ENCODE results near the gene CGN. TPM values are rescaled to one million over a fixed set of nuclear protein-coding genes. Genes with fewer than 3 reads are reported as not detected.

CGN gene
- total RNA-seq, 1 experiment from 2014 or later, result 30.9 TPM

GRCh38 chr1:151563376-151563775 is 52.2 kb downstream of the CGN start:
- no peaks in the 10 kb centered on the region for H3K4me1 ChIP-seq (ENCODE audit: insufficient read depth, low read length)
- H2BK120ac ChIP-seq (ENCODE audit: low read depth, low read length, poor library complexity, severe bottlenecking), result no peak overlapping the region
- H3K23ac ChIP-seq (ENCODE audit: insufficient read length, low read depth, low read length), result no peak overlapping the region
- H2BK15ac ChIP-seq (ENCODE audit: low read depth, low read length), result no peak overlapping the region
- Mint-ChIP-seq H3K4me1 (peaks cover 7 to 10% of the 10 kb centered on the region in 2 experiments; a peak in 3 of 4 replicates), H3K36me3 (ENCODE audit: insufficient read depth in 1 of 3, low read depth in 3 of 3) (peaks cover 2 to 16% (median 10%) of the 10 kb centered on the region in 3 experiments; a peak in 6 of 7 replicates), H3K27ac (no peak overlapping the region), H3K4me3 (no peak overlapping the region), H3K9me3 (no peaks in the 10 kb centered on the region), H3K27me3 (ENCODE audit: low read depth) (no peaks in the 10 kb centered on the region)
- no peak overlapping the region for H3K56ac ChIP-seq (ENCODE audit: insufficient read length, low read depth, low read length)
- H3K4me2 ChIP-seq (ENCODE audit: insufficient read depth, insufficient read length, low read length), result no peak overlapping the region
- no peak overlapping the region for H2AFZ ChIP-seq (ENCODE audit: low read length)
- H3K14ac ChIP-seq (ENCODE audit: insufficient read depth, low read length), result no peak overlapping the region
- H3K9ac ChIP-seq (ENCODE audit: extremely low read depth, insufficient read length, low read length), result no peak overlapping the region
- no peak overlapping the region for H3K27ac ChIP-seq (ENCODE audit: insufficient read length, low read depth, low read length)
- WGBS (ENCODE audit: extremely low coverage, insufficient read length, low lambda C conversion rate), result no CpG with 5 or more reads among the region's 2 CpGs
- no peak overlapping the region for H3K18ac ChIP-seq (ENCODE audit: insufficient read length, low read depth, low read length)
- no peaks in the 10 kb centered on the region for H4K20me1 ChIP-seq (ENCODE audit: control insufficient read depth, insufficient read depth, insufficient read length)
- H3K27me3 ChIP-seq (ENCODE audit: insufficient read depth, low read length), result no peaks in the 10 kb centered on the region
- no peaks in the 10 kb centered on the region for H3K23me2 ChIP-seq (ENCODE audit: insufficient read length, low read depth, low read length, poor library complexity, severe bottlenecking)
- no peak overlapping the region for H3K4ac ChIP-seq (ENCODE audit: low read depth, low read length)
- peaks cover 4% of the 10 kb centered on the region for H3K79me1 ChIP-seq (ENCODE audit: insufficient read depth, low read depth, low read length, poor library complexity, severe bottlenecking)
- no peak overlapping the region for H2BK5ac ChIP-seq (ENCODE audit: insufficient read length, low read length)
- H4K5ac ChIP-seq (ENCODE audit: insufficient read length, low read depth, low read length), result no peak overlapping the region
- no peak for TF ChIP-seq CTCF (conservative IDR thresholded peaks at IDR 0.05)
- no peak overlapping the region for H2AK5ac ChIP-seq (ENCODE audit: insufficient read length, low read length)
- no peak overlapping the region for H2BK20ac ChIP-seq (ENCODE audit: low read depth, low read length, poor library complexity, severe bottlenecking)
- H4K8ac ChIP-seq (replicated peaks; ENCODE audit: insufficient read length, low read depth, low read length), result no peak overlapping the region
- no peaks in the 10 kb centered on the region for H3K79me2 ChIP-seq (ENCODE audit: insufficient read depth, low read length)
- no peak overlapping the region for H3T11ph ChIP-seq (ENCODE audit: low read length)
- no peaks in the 10 kb centered on the region for H3K9me3 ChIP-seq (ENCODE audit: control insufficient read depth, low read depth, low read length)
- H4K91ac ChIP-seq (ENCODE audit: insufficient read length, low read depth, low read length), result no peak overlapping the region
- DNase-seq, result no peak
- H2BK12ac ChIP-seq (ENCODE audit: insufficient read length, low read depth, low read length), result no peak overlapping the region
